H1 (cell line): ENCODE measurements around the gene DSCAM. TPM values are rescaled to one million over a fixed set of nuclear protein-coding genes. Genes with fewer than 3 reads are reported as not detected.

Experiments
- CBX8 ChIP-seq: fragments of 300-800, 300-1000 bp; sonication (generic); IDR thresholded peaks from 2 replicates; pipeline ENCODE4 v1.7.1; 2016; ENCODE audit warnings: low read depth, low read length, borderline replicate concordance
- GABPA ChIP-seq: IDR thresholded peaks from 2 replicates; pipeline ENCODE4 v1.6.1; 2011; ENCODE audit warnings: mild to moderate bottlenecking, low read length, moderate library complexity, borderline replicate concordance; ENCODE audit not compliant: insufficient read depth
- RNF2 ChIP-seq: fragments of 200-900, 300-1000 bp; sonication (generic); IDR thresholded peaks from 2 replicates; pipeline ENCODE4 v1.7.1; 2016; ENCODE audit warnings: borderline replicate concordance, low read depth, mild to moderate bottlenecking, antibody characterized with exemption, low read length; ENCODE audit not compliant: poor library complexity, severe bottlenecking; ENCODE audit errors: missing control alignments
- SIN3A ChIP-seq, 2 experiments: IDR thresholded peaks in 1 of 2; conservative IDR thresholded peaks in 1 of 2; 2 replicates each; pipeline ENCODE4 v1.6.1; 2011 to 2012; ENCODE audit warnings: low read length in 2 of 2, improper control_type of control experiment in 1 of 2, low read depth in 1 of 2, mild to moderate bottlenecking in 1 of 2
- SP4 ChIP-seq: IDR thresholded peaks from 2 replicates; pipeline ENCODE4 v1.6.1; 2012; ENCODE audit warnings: low read length, inconsistent platforms
- TAF1 ChIP-seq: IDR thresholded peaks from 2 replicates; pipeline ENCODE4 v1.6.1; 2011; ENCODE audit warnings: mild to moderate bottlenecking, low read depth, low read length
- polyA plus RNA-seq, 7 experiments: library from polyadenylated mRNA; depleted of rRNA in 3 of 7; stranded (reverse) in 5 of 7; unstranded in 2 of 7; fragments of >200 nt in 5 of 7; fragments of 200-250 nt in 2 of 7; gene quantifications; 1 replicate in 5 of 7; 2 replicates in 1 of 7; 4 replicates in 1 of 7; pipeline versions ENCODE4 v1.2.1 to v1.2.3, GENCODE V29; 2011 to 2013; ENCODE audit warnings: missing spikeins in 2 of 7, mixed read lengths in 2 of 7
- total RNA-seq: library from RNA; stranded (reverse); fragmentation: NEBNext Ultra II Directional; extraction: Animal tissue kit (Norgen Biotek cat#: 25700); gene quantifications from 2 replicates; pipeline ENCODE4 v1.2.1, GENCODE V29; 2021
- TF ChIP-seq, protein P1 (sequence below): IDR thresholded peaks from 2 replicates; pipeline ENCODE4 v1.6.1; 2011; ENCODE audit warnings: low read depth, mild to moderate bottlenecking, low read length; ENCODE audit not compliant: insufficient read depth

Gene DSCAM
- total and polyA plus RNA-seq, 2 of the 8 experiments (the other 6 are each of a cell fraction or from before 2014, with no cell fraction given), result 0.02 to 0.15 TPM

- TF ChIP-seq GABPA (no peak), TAF1 (no peak), RNF2 (no peak), CBX8 (no peak), SP4 (no peak), SIN3A (conservative IDR thresholded peaks at IDR 0.05 in 1 of 2, IDR thresholded peaks at IDR 0.05 in 1 of 2; ENCODE audit: low read depth in 1 of 2, low read length in 2 of 2) (no peak)
- TF ChIP-seq, protein P1, sequence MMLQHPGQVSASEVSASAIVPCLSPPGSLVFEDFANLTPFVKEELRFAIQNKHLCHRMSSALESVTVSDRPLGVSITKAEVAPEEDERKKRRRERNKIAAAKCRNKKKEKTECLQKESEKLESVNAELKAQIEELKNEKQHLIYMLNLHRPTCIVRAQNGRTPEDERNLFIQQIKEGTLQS, result no peak
Measured at GRCh38 chr21:40610345-40610744, 236.6 kb downstream of the DSCAM start (continued).
